Measurements from ENCODE around the gene PFKL. TPM values are rescaled to one million over a fixed set of nuclear protein-coding genes. Genes with fewer than 3 reads are reported as not detected.
"Not testable (repeated sequence)": the region's sequence is repeated elsewhere in the genome, so short reads cannot be mapped to it uniquely, and the experiment has no call there.

PFKL gene
- polyA plus RNA-seq, 6 donors from 2014 or later = 165 to 210 (median 189) TPM

DNA sequence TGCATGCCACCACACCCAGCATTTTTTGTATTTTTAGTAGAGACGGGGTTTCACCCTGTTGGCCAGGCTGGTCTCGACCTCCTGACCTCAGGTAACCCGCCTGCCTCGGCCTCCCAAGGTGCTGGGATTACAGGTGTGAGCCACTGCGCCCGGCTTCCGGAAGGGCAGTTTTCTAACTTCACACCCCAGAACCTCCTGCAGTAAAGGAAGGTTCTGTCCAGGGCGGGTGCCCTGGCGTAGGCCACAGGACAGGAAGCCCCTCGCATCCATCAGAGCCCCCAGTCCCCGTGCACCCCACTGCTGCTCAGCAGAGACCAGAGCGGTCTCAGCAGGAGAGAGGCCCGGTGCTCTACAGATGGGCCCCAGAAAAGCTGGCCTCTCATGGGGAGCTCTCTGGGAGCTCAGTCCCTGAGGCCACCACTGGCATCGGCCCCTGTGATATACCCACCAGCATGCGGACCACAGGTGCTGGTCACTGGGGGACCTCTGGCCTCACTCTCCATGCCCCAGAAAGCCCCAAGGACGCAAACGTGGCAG, 34.1 kb upstream of the PFKL start:
- Mint-ChIP-seq H3K36me3 (no peaks in the 10 kb centered on the region), H3K9me3 (no peaks in the 10 kb centered on the region), H3K4me3 (no peak overlapping the region), H3K27me3 (no peaks in the 10 kb centered on the region), H3K27ac (peak overlapping the region in 1 of 6 donors; percentile 27), H3K4me1 (peaks cover 5 to 10% (median 9%) of the 10 kb centered on the region in 3 donors)
- DNase-seq = no peak
- ATAC-seq (ENCODE audit: low read depth in 2 of 2) = no peak

DNA sequence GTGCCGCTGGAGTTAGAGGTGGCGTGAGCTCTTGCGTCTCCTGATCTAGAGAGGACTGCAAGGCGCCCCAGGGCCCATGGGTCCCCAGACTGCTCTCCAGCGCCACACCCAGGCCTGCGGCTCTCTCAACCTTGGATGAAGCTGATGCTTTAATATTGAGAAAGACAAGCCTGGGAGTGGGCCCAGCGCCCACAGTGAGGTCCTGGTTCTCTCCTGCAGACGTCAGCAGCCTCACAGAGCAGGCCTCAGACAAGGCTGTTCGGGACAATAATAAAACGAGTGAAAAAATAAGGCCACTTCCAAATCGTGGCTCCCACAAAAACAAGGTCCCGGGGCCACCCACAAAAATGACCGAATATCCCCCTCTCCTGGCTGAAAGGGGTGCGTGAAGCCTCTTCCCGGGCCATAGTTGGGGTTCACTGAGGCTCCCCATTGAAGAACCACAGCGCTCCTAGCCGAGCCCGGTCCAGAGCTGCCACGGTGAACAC, 32.2 kb upstream of the PFKL start:
- Mint-ChIP-seq H3K4me1 (peaks cover 5 to 10% (median 9%) of the 10 kb centered on the region in 3 donors), H3K4me3 (no peak overlapping the region), H3K9me3 (no peaks in the 10 kb centered on the region), H3K27me3 (no peaks in the 10 kb centered on the region), H3K36me3 (no peaks in the 10 kb centered on the region), H3K27ac (peak overlapping the region in 4 of 6 donors; percentile 28 to 83 (median 73))
- peak; percentile 68 to 77 for ATAC-seq (ENCODE audit: low read depth in 2 of 2)
- peak; percentile 26 for DNase-seq

- H3K36me3 Mint-ChIP-seq = no peaks in the 10 kb centered on the region
- no peak overlapping the region for H3K4me3 Mint-ChIP-seq
- DNase-seq = no peak
- ATAC-seq (ENCODE audit: low read depth in 2 of 2) = no peak
- no peaks in the 10 kb centered on the region for H3K27me3 Mint-ChIP-seq
- no peaks in the 10 kb centered on the region for H3K9me3 Mint-ChIP-seq
- no peak overlapping the region for H3K27ac Mint-ChIP-seq
- H3K4me1 Mint-ChIP-seq = peaks cover 5 to 10% (median 9%) of the 10 kb centered on the region in 3 donors
Measured at GRCh38 chr21:44269090-44269489, 30.8 kb upstream of the PFKL start.

GRCh38 chr21:44271558-44272283, 28.1 kb upstream of the PFKL start:
- DNase-seq = no peak
- no peak for ATAC-seq (ENCODE audit: low read depth in 2 of 2)
- H3K27me3 Mint-ChIP-seq = no peaks in the 10 kb centered on the region
- no peak overlapping the region for H3K4me3 Mint-ChIP-seq
- H3K4me1 Mint-ChIP-seq = peaks cover 5 to 10% (median 9%) of the 10 kb centered on the region in 3 donors
- H3K27ac Mint-ChIP-seq = peak overlapping the region in 2 of 6 donors; percentile 42 to 54
- H3K9me3 Mint-ChIP-seq = no peaks in the 10 kb centered on the region
- no peaks in the 10 kb centered on the region for H3K36me3 Mint-ChIP-seq

- no peak for DNase-seq
- no peaks in the 10 kb centered on the region for H3K9me3 Mint-ChIP-seq
Measured at GRCh38 chr21:44272284-44272858, 27.5 kb upstream of the PFKL start.

GRCh38 chr21:44273046-44273445, 26.8 kb upstream of the PFKL start:
- peak overlapping the region in 1 of 6 donors; percentile 36 for H3K27ac Mint-ChIP-seq
- DNase-seq = no peak
- H3K4me3 Mint-ChIP-seq = no peak overlapping the region

More at GRCh38 chr21:44272284-44272858, 27.5 kb upstream of the PFKL start:
- Mint-ChIP-seq H3K36me3 (no peaks in the 10 kb centered on the region), H3K27ac (no peak overlapping the region), H3K4me3 (no peak overlapping the region), H3K27me3 (no peaks in the 10 kb centered on the region), H3K4me1 (peaks cover 1 to 9% (median 8%) of the 10 kb centered on the region in 3 donors)
- ATAC-seq (ENCODE audit: low read depth in 2 of 2) = no peak

GRCh38 chr21:44275041-44275440, 24.8 kb upstream of the PFKL start:
- ATAC-seq (ENCODE audit: low read depth in 2 of 2) (no peak), DNase-seq (no peak)
- no peaks in the 10 kb centered on the region for H3K9me3 Mint-ChIP-seq
- H3K27ac Mint-ChIP-seq = peak overlapping the region in 1 of 6 donors; percentile 9
- H3K36me3 Mint-ChIP-seq = no peaks in the 10 kb centered on the region
- H3K4me3 Mint-ChIP-seq = no peak overlapping the region
- no peaks in the 10 kb centered on the region for H3K27me3 Mint-ChIP-seq
- peaks cover 0 to 5% (median 3%) of the 10 kb centered on the region in 3 donors for H3K4me1 Mint-ChIP-seq

More at GRCh38 chr21:44273046-44273445, 26.8 kb upstream of the PFKL start:
- no peaks in the 10 kb centered on the region for H3K9me3 Mint-ChIP-seq
- H3K36me3 Mint-ChIP-seq = no peaks in the 10 kb centered on the region
- no peaks in the 10 kb centered on the region for H3K27me3 Mint-ChIP-seq
- no peak for ATAC-seq (ENCODE audit: low read depth in 2 of 2)
- H3K4me1 Mint-ChIP-seq = peaks cover 0 to 2% (median 2%) of the 10 kb centered on the region in 3 donors

- ATAC-seq (ENCODE audit: low read depth in 2 of 2) (no peak), DNase-seq (no peak)
- no peaks in the 10 kb centered on the region for H3K9me3 Mint-ChIP-seq
- H3K36me3 Mint-ChIP-seq = no peaks in the 10 kb centered on the region
- H3K4me1 Mint-ChIP-seq = peaks cover 10 to 15% (median 11%) of the 10 kb centered on the region in 3 donors
- H3K27me3 Mint-ChIP-seq = no peaks in the 10 kb centered on the region
- no peak overlapping the region for H3K4me3 Mint-ChIP-seq
- H3K27ac Mint-ChIP-seq = peak overlapping the region in 1 of 6 donors; percentile 79
Measured at GRCh38 chr21:44279354-44280260, 20.2 kb upstream of the PFKL start.

GRCh38 chr21:44281801-44282200, 18.1 kb upstream of the PFKL start:
- ATAC-seq (ENCODE audit: low read depth in 2 of 2) = no peak
- H3K4me1 Mint-ChIP-seq = peaks cover 10 to 15% (median 11%) of the 10 kb centered on the region in 3 donors
- H3K27me3 Mint-ChIP-seq = no peaks in the 10 kb centered on the region

GRCh38 chr21:44282370-44282769, 17.5 kb upstream of the PFKL start:
- Mint-ChIP-seq H3K9me3 (no peaks in the 10 kb centered on the region), H3K4me1 (peaks cover 10 to 15% (median 11%) of the 10 kb centered on the region in 3 donors), H3K4me3 (no peak overlapping the region), H3K36me3 (no peaks in the 10 kb centered on the region), H3K27ac (no peak overlapping the region), H3K27me3 (no peaks in the 10 kb centered on the region)
- DNase-seq (no peak), ATAC-seq (ENCODE audit: low read depth in 2 of 2) (no peak)

More at GRCh38 chr21:44281801-44282200, 18.1 kb upstream of the PFKL start:
- DNase-seq = no peak
- Mint-ChIP-seq H3K36me3 (no peaks in the 10 kb centered on the region), H3K27ac (no peak overlapping the region), H3K9me3 (no peaks in the 10 kb centered on the region), H3K4me3 (no peak overlapping the region)

- H3K9me3 Mint-ChIP-seq; H3K27me3 Mint-ChIP-seq; H3K36me3 Mint-ChIP-seq; ATAC-seq (ENCODE audit: low read depth in 2 of 2); H3K27ac Mint-ChIP-seq; DNase-seq: not testable (repeated sequence)
- Mint-ChIP-seq H3K4me3 (peak overlapping the region in 1 of 8 donors; percentile 21), H3K4me1 (peaks cover 11 to 15% (median 13%) of the 10 kb centered on the region in 3 donors)
Measured at GRCh38 chr21:44283211-44283785, 16.6 kb upstream of the PFKL start.

DNA sequence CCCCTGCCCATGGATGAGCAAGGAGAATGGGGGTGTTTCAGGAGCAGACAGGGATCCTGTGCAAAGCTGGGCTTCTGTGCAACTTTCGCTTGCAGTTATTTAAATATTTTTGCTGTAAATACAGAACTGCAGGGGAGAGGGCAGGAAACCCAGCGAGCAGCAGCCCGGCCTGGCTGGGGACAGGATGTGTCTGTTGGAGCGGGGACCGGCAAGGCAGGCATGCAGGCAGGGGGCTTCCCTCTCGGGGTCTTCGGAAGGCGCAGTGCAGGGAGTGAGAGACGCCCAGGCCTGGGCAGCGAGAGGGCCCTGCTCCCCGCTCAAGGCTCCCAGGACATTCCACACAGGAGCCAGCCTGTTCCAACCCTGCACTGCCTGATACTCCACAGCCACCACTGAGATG, 15.9 kb upstream of the PFKL start:
- H3K36me3 Mint-ChIP-seq = no peaks in the 10 kb centered on the region
- peaks cover 0 to 15% (median 9%) of the 10 kb centered on the region in 3 donors for H3K27me3 Mint-ChIP-seq

More for the DNA sequence above, 15.9 kb upstream of the PFKL start:
- ATAC-seq (ENCODE audit: low read depth in 2 of 2) (no peak), DNase-seq (no peak)
- Mint-ChIP-seq H3K9me3 (no peaks in the 10 kb centered on the region), H3K27ac (peak overlapping the region in 1 of 6 donors; percentile 90), H3K4me1 (peaks cover 11 to 15% (median 13%) of the 10 kb centered on the region in 3 donors), H3K4me3 (peak overlapping the region in 2 of 8 donors; percentile 21 to 42)
